HepG2 (cell line): ENCODE data around the gene SYT11. TPM values are rescaled to one million over a fixed set of nuclear protein-coding genes. Genes with fewer than 3 reads are reported as not detected.

Experiments
- AHDC1 ChIP-seq: sonication (generic); formaldehyde crosslinking; IDR thresholded peaks from 2 replicates; pipeline ENCODE4 v1.5.1; 2020; ENCODE audit warnings: mild to moderate bottlenecking, missing genetic modification reagents, borderline replicate concordance
- ATRX ChIP-seq: sonication (generic); formaldehyde crosslinking; IDR thresholded peaks from 2 replicates; pipeline ENCODE4 v1.4.0; 2020; ENCODE audit warnings: missing genetic modification reagents, borderline replicate concordance
- BHLHE40 ChIP-seq: IDR thresholded peaks from 2 replicates; pipeline ENCODE4 v1.6.1; 2011; ENCODE audit warnings: low read length, improper control_type of control experiment
- BRCA1 ChIP-seq: sonication (generic); formaldehyde crosslinking; IDR thresholded peaks from 2 replicates; pipeline ENCODE4 v1.4.0; 2020; ENCODE audit warnings: missing genetic modification reagents
- DRAP1 ChIP-seq: IDR thresholded peaks from 2 replicates; pipeline ENCODE4 v1.6.1; 2016; ENCODE audit warnings: missing genetic modification reagents, missing compliant biosample characterization
- ETV6 ChIP-seq: sonication (generic); formaldehyde crosslinking; conservative IDR thresholded peaks from 2 replicates; pipeline ENCODE4 v1.4.0; 2020; ENCODE audit warnings: missing genetic modification reagents
- HCFC1 ChIP-seq: fragments of 150-350 bp; IDR thresholded peaks from 2 replicates; pipeline ENCODE4 v1.6.1; 2014; ENCODE audit warnings: low read depth, low read length
- KAT2B ChIP-seq: fragments of 150-350 bp; IDR thresholded peaks from 2 replicates; pipeline ENCODE4 v1.6.1; 2014; ENCODE audit warnings: low read depth, low read length, borderline replicate concordance
- KDM5A ChIP-seq: fragments of 200-600 bp; sonication (generic); IDR thresholded peaks from 2 replicates; pipeline ENCODE4 v1.7.0; 2018; ENCODE audit warnings: antibody characterized with exemption, mild to moderate bottlenecking, low read length, borderline replicate concordance
- MIER2 ChIP-seq: IDR thresholded peaks from 2 replicates; pipeline ENCODE4 v1.6.1; 2016; ENCODE audit warnings: missing biosample characterization, missing genetic modification reagents
- MNT ChIP-seq: fragments of 450-650 bp; IDR thresholded peaks from 2 replicates; pipeline ENCODE4 v1.6.1; 2016
- RBFOX2 ChIP-seq: fragments of 200-400 bp; formaldehyde crosslinking; IDR thresholded peaks from 2 replicates; pipeline ENCODE4 v1.6.1; 2017; ENCODE audit warnings: low read depth, mild to moderate bottlenecking, low read length
- RBM39 ChIP-seq: fragments of 200-400 bp; formaldehyde crosslinking; IDR thresholded peaks from one replicate; pipeline ENCODE4 v1.6.1; 2018; ENCODE audit warnings: antibody characterized with exemption, mild to moderate bottlenecking, low read depth, low read length; ENCODE audit not compliant: poor library complexity, severe bottlenecking
- SRSF9 ChIP-seq: fragments of 200-400 bp; formaldehyde crosslinking; IDR thresholded peaks from 2 replicates; pipeline ENCODE4 v1.6.1; 2018; ENCODE audit warnings: borderline replicate concordance, mild to moderate bottlenecking, low read depth, low read length; ENCODE audit not compliant: insufficient read depth, poor library complexity, severe bottlenecking
- THAP11 ChIP-seq: IDR thresholded peaks from 2 replicates; pipeline ENCODE4 v1.6.1; 2016; ENCODE audit warnings: missing biosample characterization, missing genetic modification reagents
- ZFAT ChIP-seq: sonication (generic); formaldehyde crosslinking; conservative IDR thresholded peaks from 2 replicates; pipeline ENCODE4 v1.8.1; 2023; ENCODE audit warnings: missing genetic modification reagents, inconsistent platforms
- ZFP62 ChIP-seq: sonication (generic); formaldehyde crosslinking; IDR thresholded peaks from 2 replicates; pipeline ENCODE4 v1.4.0; 2020; ENCODE audit warnings: missing genetic modification reagents
- ZNF326 ChIP-seq: sonication (generic); formaldehyde crosslinking; IDR thresholded peaks from 2 replicates; pipeline ENCODE4 v1.4.0; 2020; ENCODE audit warnings: missing genetic modification reagents, borderline replicate concordance
- ZNF34 ChIP-seq: sonication (generic); formaldehyde crosslinking; IDR thresholded peaks from 2 replicates; pipeline ENCODE4 v1.4.0; 2020; ENCODE audit warnings: mild to moderate bottlenecking, missing genetic modification reagents, borderline replicate concordance
- ZNF564 ChIP-seq: sonication (generic); formaldehyde crosslinking; IDR thresholded peaks from 2 replicates; pipeline ENCODE4 v1.8.1; 2023; ENCODE audit warnings: mild to moderate bottlenecking, missing genetic modification reagents
- ZNF597 ChIP-seq: sonication (generic); formaldehyde crosslinking; IDR thresholded peaks from 2 replicates; pipeline ENCODE4 v1.5.0; 2020; ENCODE audit warnings: missing genetic modification reagents
- polyA plus RNA-seq, 8 experiments: library from polyadenylated mRNA; depleted of rRNA in 3 of 8; stranded (reverse) in 7 of 8; unstranded in 1 of 8; fragments of >200 nt; fragmentation: Illumina TruSeq in 4 of 8; extraction: Trizol in 4 of 8; gene quantifications; 2 replicates each; pipeline versions ENCODE4 v1.2.1 to v1.2.3, GENCODE V29; 2011 to 2016; ENCODE audit warnings: low read depth in 4 of 8, missing spikeins in 1 of 8, mixed read lengths in 1 of 8; ENCODE audit not compliant: insufficient read depth in 1 of 8
- total RNA-seq, 5 experiments: library from RNA; depleted of rRNA; stranded (reverse); fragments of >200 nt; fragmentation: Illumina TruSeq; extraction: Trizol; gene quantifications; 2 replicates each; pipeline ENCODE4 v1.2.3, GENCODE V29; 2016; ENCODE audit warnings: low read depth in 1 of 5

The SYT11 gene
- total and polyA plus RNA-seq, 2 of the 13 experiments (the other 11 are each of a cell fraction or from before 2014, with no cell fraction given): 0.22 to 0.59 TPM

- TF ChIP-seq ZNF597 (CRISPR knock-in tag): no peak
- TF ChIP-seq MIER2 (CRISPR knock-in tag): no peak
- TF ChIP-seq RBM39: peak; percentile 76
- TF ChIP-seq ETV6 (CRISPR knock-in tag): peak; percentile 75
- TF ChIP-seq BHLHE40: 0 out of 2 replicates have a peak, but pooled peaks have one; percentile 4
- peak; percentile 93 for TF ChIP-seq RBFOX2
- peak; percentile 88; the same call in 1 of the 2 replicates for TF ChIP-seq KDM5A
- no peak for TF ChIP-seq KAT2B
- peak; percentile 34; the same call in 1 of the 2 replicates for TF ChIP-seq MNT
- TF ChIP-seq ZFAT (CRISPR knock-in tag): no peak
- TF ChIP-seq ATRX (CRISPR knock-in tag): no peak
- no peak for TF ChIP-seq SRSF9
- no peak for TF ChIP-seq AHDC1 (CRISPR knock-in tag)
- no peak for TF ChIP-seq ZNF326 (CRISPR knock-in tag)
- TF ChIP-seq ZFP62 (CRISPR knock-in tag): no peak
- TF ChIP-seq THAP11: peak; percentile 97
- peak; percentile 96 for TF ChIP-seq DRAP1 (CRISPR knock-in tag)
- TF ChIP-seq ZNF34 (CRISPR knock-in tag): no peak
- TF ChIP-seq HCFC1: peak; percentile 71
- 0 out of 2 replicates have a peak, but pooled peaks have one; percentile 80 for TF ChIP-seq BRCA1 (CRISPR knock-in tag)
- TF ChIP-seq ZNF564: no peak
Measured at GRCh38 chr1:155934097-155934935, 74.9 kb downstream of the SYT11 start, which contains the start of gene KHDC4 (continued).
